GM18511 (cell line): ENCODE data around the gene DLGAP5.

Source experiments
- ATAC-seq: cut with Tn5 transposase; IDR thresholded peaks from one replicate; pipeline ENCODE4 v1.9.1; 2021; ENCODE audit warnings: mild to moderate bottlenecking, moderate library complexity; ENCODE audit not compliant: unreplicated experiment

Gene DLGAP5

DNA sequence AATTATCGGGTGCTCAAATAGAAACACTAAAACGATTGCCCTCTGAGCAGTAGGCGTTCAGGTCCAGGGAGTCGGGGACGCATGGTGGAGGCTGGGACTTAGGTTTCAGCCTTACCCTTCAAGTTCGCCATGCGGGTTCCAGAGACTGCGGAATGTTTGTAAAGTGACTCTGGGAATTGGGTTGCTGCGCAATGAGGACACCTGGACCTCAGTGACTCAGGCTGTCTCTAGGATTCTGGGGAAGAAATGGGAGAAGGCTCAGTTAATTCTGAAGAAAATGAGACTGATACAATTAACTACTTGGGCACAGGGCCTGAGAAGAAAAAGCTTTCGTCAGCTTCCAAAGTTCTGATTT lies 61.2 kb downstream of the DLGAP5 start:
- ATAC-seq: no peak

DNA sequence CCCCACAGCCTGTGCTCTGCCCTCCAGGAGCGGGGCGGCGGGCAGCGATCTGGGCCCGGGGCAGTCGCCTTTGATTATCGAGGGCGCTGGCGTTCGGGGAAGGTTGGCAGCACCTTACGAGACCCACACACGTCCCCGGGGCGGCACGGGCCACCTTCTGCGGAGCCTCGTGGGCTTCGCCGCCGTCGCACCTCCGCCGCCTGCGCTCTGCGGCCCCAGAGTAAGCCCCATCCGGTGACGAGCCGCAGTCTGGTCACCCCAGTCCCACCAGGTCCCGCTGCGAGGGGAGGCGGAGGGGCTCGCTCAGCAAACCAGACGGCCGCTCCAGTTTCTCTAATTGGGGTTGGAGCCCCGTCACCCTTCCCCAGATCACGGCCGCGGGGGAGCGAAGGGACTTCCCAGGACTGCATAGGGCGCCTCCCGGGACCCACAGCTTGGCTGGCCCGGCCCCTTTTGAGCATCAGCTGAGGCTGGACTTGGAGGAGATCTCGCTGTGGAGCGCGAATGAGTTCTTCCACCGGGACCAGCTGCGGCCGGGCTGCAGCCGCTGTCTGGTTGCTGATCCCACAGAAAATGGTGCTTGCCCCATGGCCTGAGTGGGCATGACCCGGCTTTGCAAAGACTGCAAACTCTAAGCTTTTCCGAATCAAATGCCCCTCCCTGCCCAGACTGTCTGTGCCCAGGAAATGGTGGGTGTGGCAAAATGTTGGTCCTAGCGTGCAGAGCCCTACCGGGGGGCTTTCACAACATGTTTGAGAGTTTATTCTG lies 61.8 kb downstream of the DLGAP5 start:
- ATAC-seq: peak; percentile 66

DNA sequence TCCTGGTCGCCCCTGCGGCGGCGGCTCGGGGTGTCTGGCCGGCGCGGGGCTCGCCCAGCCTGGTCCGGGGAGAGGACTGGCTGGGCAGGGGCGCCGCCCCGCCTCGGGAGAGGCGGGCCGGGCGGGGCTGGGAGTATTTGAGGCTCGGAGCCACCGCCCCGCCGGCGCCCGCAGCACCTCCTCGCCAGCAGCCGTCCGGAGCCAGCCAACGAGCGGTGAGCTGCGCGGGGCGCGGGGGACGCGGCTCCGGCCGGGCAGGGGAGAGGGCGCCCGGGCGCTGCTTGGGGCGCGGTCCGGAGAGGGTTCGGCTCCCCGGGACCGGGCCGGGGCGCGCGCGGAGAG lies 62.3 kb downstream of the DLGAP5 start, which contains the start of gene LGALS3:
Gene LGALS3 (plus strand): TSS at position 167 of the 342 bp plus-strand sequence. CDS start 8,122 bp downstream, outside the sequence.
- peak; percentile 76 for ATAC-seq

DNA sequence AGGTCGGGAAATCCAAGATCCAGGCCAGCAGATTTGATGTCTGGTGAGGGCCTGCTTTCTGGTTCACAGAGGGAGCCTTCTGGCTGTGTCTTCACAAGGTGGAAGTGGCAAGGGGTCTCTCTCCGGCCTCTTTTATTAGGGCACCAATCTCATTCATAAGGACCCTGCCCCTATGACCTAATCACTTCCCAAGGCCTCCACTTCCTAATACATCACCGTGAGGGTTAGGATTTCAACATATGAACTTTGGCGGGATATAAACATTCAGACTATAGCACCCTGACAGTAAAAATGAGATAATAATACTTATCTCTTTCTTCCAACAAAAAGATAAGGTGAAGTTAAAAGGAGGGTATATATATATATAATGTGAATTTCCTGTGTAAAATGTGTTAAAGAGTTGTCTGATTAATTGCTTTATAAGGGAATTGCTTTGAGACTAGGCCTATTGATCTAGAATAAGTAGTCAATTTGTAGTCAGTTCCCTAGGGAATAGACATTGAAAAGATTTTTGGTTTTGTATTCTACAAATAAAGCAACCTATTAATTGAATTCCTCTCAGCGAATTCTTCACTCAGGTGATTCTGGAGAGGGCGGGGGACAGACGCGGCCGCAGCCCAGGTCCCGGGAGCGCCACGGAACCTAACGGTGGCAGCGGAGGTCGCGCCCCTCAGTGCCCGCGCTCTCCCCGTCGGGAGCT lies 62.8 kb downstream of the DLGAP5 start:
- ATAC-seq: no peak

DNA sequence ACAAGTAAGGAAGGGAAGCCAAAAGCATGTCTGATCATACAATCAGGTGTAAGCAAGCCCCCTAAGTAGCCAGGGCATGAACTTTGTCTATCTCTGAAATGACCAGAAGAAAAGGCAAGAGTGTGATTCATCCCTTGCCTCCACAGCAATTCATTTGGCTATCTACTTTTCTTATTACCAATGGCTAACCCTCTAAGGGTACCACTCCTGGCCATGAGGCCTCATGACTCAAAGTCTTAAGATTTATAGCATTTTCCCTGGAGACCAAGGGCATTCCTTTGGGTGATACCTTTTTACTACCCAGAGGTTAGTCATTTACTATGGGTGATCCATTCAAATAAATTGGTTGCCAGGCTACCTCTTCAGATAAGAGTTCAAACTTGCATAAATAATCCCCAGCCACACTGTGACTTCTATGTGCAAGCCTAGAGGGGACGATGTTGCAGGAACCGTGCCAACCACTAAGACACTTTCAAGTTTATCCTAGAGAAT lies 63.9 kb downstream of the DLGAP5 start:
- ATAC-seq: no peak

DNA sequence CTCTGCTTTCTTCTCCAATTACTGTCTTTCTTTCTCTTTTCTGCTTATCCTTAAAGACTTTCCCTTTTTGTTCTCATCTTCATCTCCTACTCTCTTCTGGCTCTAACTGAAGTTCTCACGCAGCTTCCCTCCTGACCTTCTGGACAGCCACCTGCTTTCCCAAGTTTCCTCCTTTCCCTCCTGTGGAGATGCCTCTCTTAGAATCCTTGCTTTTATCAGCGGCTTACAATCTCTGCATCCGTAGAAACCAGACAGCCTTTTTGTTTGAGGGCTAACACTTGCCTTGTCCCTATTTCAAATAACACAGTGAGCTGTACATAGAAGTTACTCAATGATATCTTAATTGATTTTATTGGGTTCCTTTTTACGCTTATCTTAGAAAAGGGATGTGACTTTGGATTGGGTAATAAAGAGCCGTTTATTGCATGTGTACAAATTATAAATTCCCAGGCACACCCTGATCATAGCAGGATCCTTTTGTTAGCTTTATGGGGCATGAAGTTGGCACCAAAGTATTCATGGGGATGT lies 64.4 kb downstream of the DLGAP5 start:
- ATAC-seq: no peak

DNA sequence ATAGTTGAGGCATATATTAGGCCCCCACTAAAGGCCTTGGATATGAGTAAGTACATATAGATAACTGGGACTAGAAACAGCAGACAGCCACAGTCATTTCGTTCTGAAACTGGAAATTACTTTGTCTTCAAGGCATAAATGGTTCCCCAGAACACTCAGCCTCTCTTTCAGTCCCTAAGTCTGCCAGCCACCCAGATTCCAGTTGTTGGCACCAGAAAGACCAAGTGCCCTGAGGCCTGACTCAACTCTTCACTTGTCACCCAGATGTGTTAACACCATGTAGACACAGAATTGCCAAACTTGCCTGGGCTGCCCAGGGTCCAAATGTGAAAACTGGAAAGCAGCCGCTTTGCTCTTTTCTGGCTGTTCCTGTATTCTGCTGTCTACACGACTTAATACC lies 65.4 kb downstream of the DLGAP5 start:
- no peak for ATAC-seq

DNA sequence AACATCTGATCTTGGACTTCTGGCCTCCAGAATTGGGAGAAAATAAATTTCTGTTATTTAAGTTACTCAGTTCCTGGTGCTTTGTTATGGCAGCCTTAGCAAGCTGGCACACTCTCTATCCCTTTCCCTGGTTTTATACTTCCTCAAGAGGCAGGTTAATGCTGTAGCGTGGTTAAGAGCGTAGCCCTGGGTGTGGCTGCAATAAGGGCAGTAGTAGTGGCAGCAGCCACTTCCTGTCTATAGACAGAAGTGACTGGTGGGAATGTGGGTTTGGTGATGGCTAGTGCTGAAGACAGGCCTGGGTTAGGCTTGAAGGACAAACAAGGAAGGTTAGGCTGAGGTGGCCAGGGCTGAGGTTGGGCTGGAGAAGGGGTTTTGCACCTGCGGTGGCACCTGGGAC lies 66.0 kb downstream of the DLGAP5 start:
- ATAC-seq: no peak

DNA sequence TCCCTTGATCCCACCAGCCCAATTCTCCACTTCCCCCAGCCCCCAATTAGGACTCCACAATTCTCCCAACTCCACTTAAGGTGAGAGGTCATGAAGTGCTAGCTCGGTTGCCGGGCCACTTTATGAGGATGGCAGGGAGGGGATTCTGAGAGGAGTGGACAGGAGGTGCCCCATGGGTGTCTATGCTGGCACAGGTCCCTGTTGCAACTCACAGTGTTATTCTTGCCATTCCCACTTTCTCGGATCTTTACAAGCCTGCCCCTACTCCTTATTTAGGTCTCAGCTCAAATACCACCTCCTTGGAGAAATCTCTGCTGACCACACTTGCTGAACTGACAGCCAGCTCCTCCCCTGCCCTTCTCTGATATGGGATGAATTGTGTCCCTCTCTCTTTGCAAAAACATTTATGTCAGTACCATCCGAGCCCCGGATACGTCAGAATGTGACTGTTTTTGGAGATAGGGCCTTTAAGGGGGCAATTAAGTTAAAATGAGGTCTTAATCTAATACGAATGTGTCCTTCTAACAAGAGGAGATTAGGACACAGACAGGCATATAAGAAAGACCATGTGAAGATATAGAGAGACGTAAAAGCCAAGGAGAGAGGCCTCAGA lies 66.5 kb downstream of the DLGAP5 start:
- no peak for ATAC-seq

DNA sequence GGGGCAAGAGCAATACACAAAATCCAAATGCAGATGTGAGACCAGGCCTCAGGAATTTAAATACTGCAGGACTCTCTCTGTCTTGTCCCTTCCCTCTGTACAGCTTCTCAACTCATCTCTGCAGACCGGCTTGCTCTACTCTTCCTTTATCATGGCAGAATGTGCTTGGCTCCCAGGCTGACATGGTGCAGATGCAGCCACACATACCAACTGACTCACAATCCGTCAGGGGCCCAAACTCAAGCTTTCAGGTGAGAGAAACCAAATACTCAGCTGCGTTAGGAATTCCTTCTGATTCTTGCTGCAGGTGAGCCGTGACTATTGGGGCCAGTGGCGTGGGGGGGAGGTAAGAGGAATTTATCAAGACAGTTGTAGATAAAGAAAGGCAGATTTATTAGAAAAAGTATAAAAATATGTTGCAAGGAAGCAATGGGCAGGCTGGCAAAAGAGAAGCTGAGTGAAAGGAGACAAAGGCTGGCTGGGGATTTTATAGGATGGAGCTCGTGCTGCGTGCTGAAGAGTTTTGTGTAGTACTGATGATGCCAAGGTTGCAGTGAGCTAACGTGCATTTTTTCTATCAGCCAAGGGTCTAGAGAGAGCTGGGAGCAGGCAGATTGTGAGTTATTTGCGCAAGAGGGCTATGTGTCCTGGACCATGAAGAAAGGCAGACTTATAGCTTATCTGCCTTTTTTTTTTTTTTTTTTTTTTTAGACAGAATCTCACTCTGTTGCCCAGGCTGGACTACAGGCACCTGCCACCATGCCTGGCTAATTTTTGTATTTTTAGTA lies 67.3 kb downstream of the DLGAP5 start:
- ATAC-seq: no peak

DNA sequence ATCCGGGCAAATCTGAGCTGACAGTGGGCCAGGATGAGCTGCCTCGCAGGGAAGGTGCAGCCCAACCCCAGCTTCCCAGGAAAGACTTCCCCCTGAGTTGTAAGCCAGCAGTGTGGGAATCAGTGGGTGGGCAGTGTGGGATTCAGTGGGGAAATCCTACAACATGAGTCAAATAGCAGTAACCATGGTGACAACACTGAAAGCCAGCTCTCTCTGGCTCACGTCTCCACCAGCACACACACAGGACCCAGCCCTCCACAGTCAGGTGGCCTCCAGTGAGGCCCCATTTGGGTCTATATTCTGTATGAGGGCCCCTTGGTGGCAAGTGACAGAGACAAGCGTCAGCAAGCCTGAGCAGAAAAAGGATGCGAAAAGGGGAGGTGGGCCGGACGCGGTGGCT lies 68.3 kb downstream of the DLGAP5 start:
- no peak for ATAC-seq

DNA sequence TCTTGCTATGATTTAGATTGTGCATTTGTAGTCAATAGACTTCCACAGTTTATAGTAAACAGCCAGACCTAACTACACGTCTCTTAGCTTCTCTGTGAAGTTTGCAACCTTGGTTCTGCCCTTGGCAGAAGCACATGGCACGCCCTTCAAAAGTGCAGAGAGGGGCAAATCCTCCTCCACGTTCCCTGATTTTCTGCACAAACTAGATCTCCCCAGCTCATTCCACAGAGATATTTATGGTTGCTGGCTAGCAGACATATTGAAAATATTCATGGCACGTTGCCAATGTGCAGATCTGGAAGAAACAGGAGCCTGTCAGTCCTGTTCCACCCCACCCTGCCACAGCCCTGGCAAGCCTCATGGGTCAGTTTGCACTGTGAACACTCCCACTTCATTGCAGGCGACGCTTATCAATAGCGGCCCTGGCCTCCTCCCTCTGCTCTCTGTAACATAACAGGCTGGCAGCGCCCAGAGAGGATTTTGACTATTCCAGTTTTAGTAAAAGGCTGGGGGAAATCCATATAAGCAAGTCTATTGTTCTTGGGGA lies 68.9 kb downstream of the DLGAP5 start:
- no peak for ATAC-seq

DNA sequence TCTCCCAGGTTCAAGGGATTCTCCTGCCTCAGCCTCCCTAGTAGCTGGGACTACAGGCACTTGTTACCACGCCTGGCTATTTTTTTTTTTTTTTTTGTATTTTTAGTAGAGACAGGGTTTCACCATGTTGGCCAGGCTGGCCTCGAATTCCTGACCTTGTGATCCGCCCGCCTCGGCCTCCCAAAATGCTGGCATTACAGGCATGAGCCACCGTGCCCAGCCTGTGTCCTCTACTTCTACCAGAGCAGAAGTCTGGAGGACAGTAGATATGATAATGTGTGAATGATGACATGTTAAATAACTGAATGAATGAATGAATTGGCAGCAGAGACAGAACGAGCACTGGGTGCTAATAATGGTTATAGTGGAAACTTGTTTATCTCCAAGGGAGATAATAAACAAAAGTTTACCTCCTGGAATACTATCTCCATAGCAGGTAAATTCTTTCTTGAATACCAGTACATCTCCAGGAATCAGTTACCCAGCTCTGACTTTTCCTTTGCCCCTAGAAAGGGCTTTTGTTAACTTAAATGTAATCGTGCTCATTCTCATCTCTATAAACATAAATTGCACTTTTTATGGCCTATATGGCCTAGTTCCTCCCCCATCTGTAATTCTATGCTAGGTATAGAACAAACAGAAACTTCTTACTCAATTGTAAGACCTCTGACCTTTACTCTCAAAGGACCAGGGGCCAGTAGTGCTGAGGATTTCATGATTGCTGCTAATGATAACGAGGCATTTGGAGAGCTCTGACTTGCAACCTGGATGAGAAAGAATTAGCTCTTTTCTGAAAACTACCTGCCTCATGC lies 69.6 kb downstream of the DLGAP5 start:
- ATAC-seq: no peak

DNA sequence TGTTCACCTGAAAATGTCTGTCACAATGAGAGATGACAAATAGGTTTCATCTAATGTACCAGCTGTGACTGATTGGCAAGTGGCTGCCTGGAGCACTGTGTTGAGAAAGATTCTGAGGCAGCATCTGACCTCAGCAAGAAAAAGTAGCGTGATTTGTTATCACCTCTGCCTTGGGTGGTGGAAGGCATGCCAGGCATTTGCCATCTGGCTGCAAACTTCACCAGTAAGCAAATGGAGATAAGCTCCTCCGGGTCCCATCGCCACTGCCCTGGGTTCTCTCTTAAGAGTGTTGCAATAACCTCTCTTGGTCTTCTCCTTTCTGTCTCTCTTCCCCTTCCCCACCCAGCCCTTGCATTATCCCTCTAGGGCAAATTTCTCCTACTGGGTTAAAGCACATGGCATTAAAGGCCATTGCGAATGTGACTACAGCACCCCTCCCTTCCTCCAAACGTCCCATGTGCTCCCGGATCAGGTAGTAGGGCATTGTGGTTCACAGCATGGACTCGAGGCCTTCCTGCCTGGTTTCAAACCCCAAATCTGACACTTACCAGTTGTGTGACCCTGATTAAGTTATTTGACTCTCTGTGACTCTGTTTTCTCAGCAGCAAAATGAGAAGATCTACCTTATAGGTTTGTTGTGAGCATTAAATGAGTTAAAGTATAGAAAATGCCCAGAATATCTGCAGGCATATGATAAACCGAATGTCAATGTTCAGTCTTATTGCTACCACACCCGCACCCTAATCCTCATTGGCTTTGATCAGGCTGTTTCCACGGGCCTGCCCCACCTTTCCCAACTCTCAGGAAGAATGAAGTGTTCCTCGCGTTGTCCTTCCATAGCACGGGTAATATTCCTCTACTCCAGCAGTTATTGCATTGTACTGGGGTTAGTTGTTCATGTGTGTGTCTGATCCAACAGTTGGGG lies 70.6 kb downstream of the DLGAP5 start:
- no peak for ATAC-seq

DNA sequence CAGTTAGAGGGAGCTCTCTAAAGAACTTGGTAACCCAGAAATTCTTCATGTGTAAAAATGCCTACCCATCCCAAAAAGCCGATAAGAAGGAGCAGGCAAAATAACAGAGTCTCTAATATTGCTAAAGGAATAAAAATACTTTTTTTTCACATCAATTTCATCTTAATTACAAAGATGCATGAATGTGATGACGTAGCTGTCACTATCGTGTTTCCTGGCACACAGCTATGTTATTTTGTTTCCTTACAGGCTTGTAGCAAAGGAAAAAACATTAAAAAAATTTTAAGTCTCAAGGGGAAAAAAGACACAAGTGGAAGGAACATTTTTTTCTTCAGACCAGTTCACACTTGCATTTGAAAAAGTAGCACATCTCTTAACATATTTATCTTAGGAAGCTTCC lies 72.6 kb downstream of the DLGAP5 start:
- no peak for ATAC-seq

DNA sequence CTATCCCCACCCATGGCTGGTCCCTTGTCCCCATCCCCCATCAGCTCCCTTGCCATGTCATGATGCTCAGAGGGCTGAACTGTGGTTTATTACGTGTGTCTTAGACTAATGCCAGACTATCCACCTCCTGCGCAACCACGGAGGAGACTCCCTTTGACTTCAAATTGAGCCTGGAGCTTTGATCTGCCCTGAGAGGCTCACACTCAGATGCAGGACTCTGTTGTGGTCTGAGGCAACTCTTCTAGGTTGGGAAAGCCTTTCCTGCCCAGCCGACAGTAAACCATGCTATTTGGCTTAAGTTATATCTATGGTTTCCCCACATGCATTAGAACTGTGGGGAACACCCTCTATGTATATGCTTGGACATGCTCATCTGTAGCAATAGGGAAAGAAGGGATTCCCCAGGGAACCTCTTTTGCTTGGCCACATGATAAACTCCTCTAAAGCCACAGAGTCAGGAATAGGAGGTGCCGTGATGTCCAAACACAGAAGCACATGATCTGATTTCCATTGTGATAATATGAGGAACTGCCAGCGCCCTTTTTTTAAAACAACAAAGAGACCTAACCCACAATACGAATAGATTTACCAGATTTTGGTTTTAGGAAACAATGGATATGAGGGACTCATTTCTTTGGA lies 73.5 kb downstream of the DLGAP5 start:
- ATAC-seq: no peak

DNA sequence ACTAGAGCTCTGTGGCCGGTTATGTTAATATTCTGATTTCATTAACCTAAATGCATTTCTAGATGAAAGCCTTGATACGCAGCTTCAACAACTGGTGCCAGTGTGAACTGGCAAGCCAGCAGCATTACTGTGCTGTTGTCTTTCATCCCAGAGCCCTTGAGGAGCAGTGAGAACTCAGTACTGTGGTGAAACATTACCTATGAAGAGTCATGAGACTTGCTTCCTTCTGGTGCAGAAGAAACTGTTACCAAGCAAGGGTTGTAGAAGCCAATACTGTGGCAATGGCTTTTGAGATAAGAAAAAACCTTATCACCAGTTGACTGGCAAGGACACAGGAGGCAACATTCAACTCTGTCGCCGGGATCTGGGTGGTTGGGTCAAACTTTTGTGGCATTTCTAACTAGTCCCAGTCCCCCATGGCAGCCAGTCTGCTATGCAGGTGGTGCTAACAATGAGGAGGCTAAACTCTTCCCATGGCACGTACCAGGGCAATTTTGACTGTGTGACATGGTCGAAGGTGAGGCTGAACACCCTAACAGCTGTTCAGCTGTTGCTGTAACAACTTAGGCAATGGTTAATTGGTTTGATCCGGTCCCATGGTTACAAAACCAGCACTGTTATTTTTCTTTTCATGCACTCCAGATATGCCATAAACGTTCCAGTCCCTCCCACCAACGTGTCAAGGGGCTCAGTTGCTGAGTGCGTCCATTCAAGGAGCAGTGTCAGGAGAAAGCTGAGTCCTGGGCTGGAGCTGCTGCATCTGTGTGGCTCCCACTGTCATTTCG lies 74.9 kb downstream of the DLGAP5 start:
- no peak for ATAC-seq

DNA sequence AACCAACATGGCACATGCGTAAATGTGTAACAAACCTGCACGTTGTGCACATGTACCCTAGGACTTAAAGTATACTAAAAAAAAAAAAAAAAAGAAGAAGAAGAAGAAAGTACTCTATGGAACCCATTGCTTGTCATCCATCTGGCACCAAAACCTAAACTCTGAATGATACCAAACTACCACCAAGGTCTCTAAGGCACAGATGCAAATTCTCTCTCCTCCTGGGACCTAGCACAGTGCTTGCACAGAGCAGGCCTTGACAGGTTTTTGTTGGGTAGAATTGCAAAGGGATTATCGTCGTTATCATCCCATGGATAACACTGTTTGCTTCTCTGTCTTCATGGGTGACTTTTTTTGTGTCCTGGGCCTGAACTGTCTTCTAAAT lies 75.5 kb downstream of the DLGAP5 start:
- ATAC-seq: no peak
